Type B pancreatic cell (in vitro differentiated cells): ENCODE results near the gene TCF7L1. TPM values are rescaled to one million over a fixed set of nuclear protein-coding genes. Genes with fewer than 3 reads are reported as not detected.
"Not testable (repeated sequence)": the region's sequence is repeated elsewhere in the genome, so short reads cannot be mapped to it uniquely, and the experiment has no call there.

Experiments
- DNase-seq: peaks from one replicate; pipeline ENCODE4 v3.0.0; 2021; ENCODE audit warnings: mixed read lengths; ENCODE audit not compliant: unreplicated experiment; ENCODE audit errors: extremely low spot score
- H3K27ac Mint-ChIP-seq: 2 replicates; pipeline ENCODE4 v1.8.0; 2021; ENCODE audit warnings: mild to moderate bottlenecking, mixed read lengths
- H3K27me3 Mint-ChIP-seq: 2 replicates; pipeline ENCODE4 v1.8.0; 2021; ENCODE audit warnings: mixed read lengths
- H3K36me3 Mint-ChIP-seq: 2 replicates; pipeline ENCODE4 v1.8.0; 2021; ENCODE audit warnings: mixed read lengths
- H3K4me1 Mint-ChIP-seq: one replicate; pipeline ENCODE4 v1.8.0; 2021; ENCODE audit warnings: mixed read lengths; ENCODE audit not compliant: unreplicated experiment
- H3K4me3 Mint-ChIP-seq: 2 replicates; pipeline ENCODE4 v1.8.0; 2021; ENCODE audit warnings: mild to moderate bottlenecking, mixed read lengths
- H3K9me3 Mint-ChIP-seq: 2 replicates; pipeline ENCODE4 v1.8.0; 2021; ENCODE audit warnings: mixed read lengths
- CTCF ChIP-seq: fragments of 200-600 bp; sonication (generic); conservative IDR thresholded peaks from 2 replicates; pipeline ENCODE4 v1.5.0; 2021; ENCODE audit warnings: antibody characterized with exemption, mild to moderate bottlenecking
- total RNA-seq: library from RNA; stranded (reverse); gene quantifications from 2 replicates; pipeline ENCODE4 v1.2.1, GENCODE V29; 2021; ENCODE audit warnings: low replicate concordance

The TCF7L1 gene
- total RNA-seq, 1 donor from 2014 or later = 32.4 TPM

DNA sequence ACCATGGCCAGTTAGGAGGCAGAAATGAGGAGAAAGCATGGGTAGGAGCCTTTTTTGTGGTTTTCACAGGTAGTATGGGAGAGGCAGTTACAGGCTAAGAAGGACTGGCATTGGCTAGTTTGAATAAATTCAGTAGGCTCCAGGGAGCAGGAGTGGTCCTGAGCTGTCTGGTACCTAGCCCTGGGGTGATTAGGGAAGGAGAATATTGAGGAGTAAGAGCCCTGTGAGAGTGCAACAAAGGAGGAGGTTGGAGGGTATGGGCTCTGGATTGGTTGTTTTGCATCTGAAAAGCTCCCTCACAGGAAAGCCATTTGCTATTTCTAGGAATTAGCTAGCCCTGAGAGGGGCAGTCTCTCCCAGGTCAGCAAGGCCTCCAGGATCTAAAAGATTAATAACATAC is 13.3 kb upstream of the TCF7L1 start:
- Mint-ChIP-seq H3K9me3 (no peaks in the 10 kb centered on the region), H3K4me1 (no peaks in the 10 kb centered on the region), H3K27ac (no peak overlapping the region), H3K36me3 (no peaks in the 10 kb centered on the region), H3K27me3 (no peaks in the 10 kb centered on the region), H3K4me3 (no peak overlapping the region)
- TF ChIP-seq CTCF = no peak
- DNase-seq = no peak

GRCh38 chr2:85120363-85120762 is 12.8 kb upstream of the TCF7L1 start:
- no peak for TF ChIP-seq CTCF
- Mint-ChIP-seq H3K9me3 (no peaks in the 10 kb centered on the region), H3K27ac (no peak overlapping the region), H3K36me3 (no peaks in the 10 kb centered on the region), H3K4me1 (no peaks in the 10 kb centered on the region), H3K27me3 (no peaks in the 10 kb centered on the region), H3K4me3 (no peak overlapping the region)
- no peak for DNase-seq

GRCh38 chr2:85126462-85126861 is 6.7 kb upstream of the TCF7L1 start:
- DNase-seq, H3K27ac Mint-ChIP-seq, H3K4me3 Mint-ChIP-seq, H3K4me1 Mint-ChIP-seq, H3K9me3 Mint-ChIP-seq, H3K36me3 Mint-ChIP-seq, H3K27me3 Mint-ChIP-seq: not testable (repeated sequence)

- DNase-seq = no peak
- H3K36me3 Mint-ChIP-seq = no peaks in the 10 kb centered on the region
- no peaks in the 10 kb centered on the region for H3K4me1 Mint-ChIP-seq
- no peak overlapping the region for H3K4me3 Mint-ChIP-seq
- no peaks in the 10 kb centered on the region for H3K27me3 Mint-ChIP-seq
- TF ChIP-seq CTCF = no peak
- H3K9me3 Mint-ChIP-seq = no peaks in the 10 kb centered on the region
- no peak overlapping the region for H3K27ac Mint-ChIP-seq
Measured at GRCh38 chr2:85129861-85130260, 3.3 kb upstream of the TCF7L1 start.

GRCh38 chr2:85130407-85130806 is 2.8 kb upstream of the TCF7L1 start:
- Mint-ChIP-seq H3K36me3 (no peaks in the 10 kb centered on the region), H3K4me3 (peak overlapping the region; percentile 22), H3K27ac (no peak overlapping the region), H3K4me1 (peaks cover 2% of the 10 kb centered on the region), H3K27me3 (peaks cover 2% of the 10 kb centered on the region), H3K9me3 (no peaks in the 10 kb centered on the region)
- DNase-seq = no peak
- no peak for TF ChIP-seq CTCF

- Mint-ChIP-seq H3K9me3 (no peaks in the 10 kb centered on the region), H3K27me3 (peaks cover 4% of the 10 kb centered on the region), H3K4me3 (peak overlapping the region; percentile 43), H3K27ac (no peak overlapping the region), H3K36me3 (no peaks in the 10 kb centered on the region), H3K4me1 (peaks cover 9% of the 10 kb centered on the region)
- peak; percentile 73 for TF ChIP-seq CTCF
- no peak for DNase-seq
Measured at GRCh38 chr2:85131116-85131515, 2.1 kb upstream of the TCF7L1 start.
